ENCODE results near the gene PCSK2.
"Not testable (repeated sequence)": the region's sequence is repeated elsewhere in the genome, so short reads cannot be mapped to it uniquely, and the experiment has no call there.

Gene PCSK2

GRCh38 chr20:17226410-17227218, at the start of gene PCSK2:
TSS of gene PCSK2 (plus strand) at chr20:17227040. CDS start at chr20:17227306, 266 bp downstream.
- no peak for DNase-seq

- DNase-seq: no peak
Observed at GRCh38 chr20:17177341-17177740, 49.5 kb upstream of the PCSK2 start.

- DNase-seq: no peak
Observed at GRCh38 chr20:17179840-17180239, 47.0 kb upstream of the PCSK2 start.

GRCh38 chr20:17189976-17190695, 36.7 kb upstream of the PCSK2 start:
- DNase-seq: no peak

- DNase-seq: no peak
Observed at GRCh38 chr20:17197041-17197440, 29.8 kb upstream of the PCSK2 start.

GRCh38 chr20:17202030-17202429, 24.8 kb upstream of the PCSK2 start:
- no peak for DNase-seq

- DNase-seq: no peak
Observed at GRCh38 chr20:17202673-17203072, 24.2 kb upstream of the PCSK2 start.

- no peak for DNase-seq
Observed at GRCh38 chr20:17205084-17205813, 21.6 kb upstream of the PCSK2 start.

GRCh38 chr20:17210387-17210786, 16.5 kb upstream of the PCSK2 start:
- DNase-seq: no peak

- no peak for DNase-seq
Observed at GRCh38 chr20:17210983-17211382, 15.9 kb upstream of the PCSK2 start.

- no peak for DNase-seq
Observed at GRCh38 chr20:17215167-17215566, 11.7 kb upstream of the PCSK2 start.

- DNase-seq: not testable (repeated sequence)
Observed at GRCh38 chr20:17219856-17220255, 7.0 kb upstream of the PCSK2 start.

- no peak for DNase-seq
Observed at GRCh38 chr20:17223553-17223952, 3.3 kb upstream of the PCSK2 start.

GRCh38 chr20:17225851-17226409, 910 bp upstream of the PCSK2 start:
- no peak for DNase-seq

GRCh38 chr20:17227219-17227575, 357 bp downstream of the PCSK2 start:
- no peak for DNase-seq

- no peak for DNase-seq
Observed at GRCh38 chr20:17227669-17228623, 1.1 kb downstream of the PCSK2 start.

GRCh38 chr20:17228624-17229061, 1.8 kb downstream of the PCSK2 start:
- no peak for DNase-seq

- no peak for DNase-seq
Observed at GRCh38 chr20:17229256-17229655, 2.4 kb downstream of the PCSK2 start.

GRCh38 chr20:17233626-17234025, 6.8 kb downstream of the PCSK2 start:
- no peak for DNase-seq

GRCh38 chr20:17236766-17237165, 9.9 kb downstream of the PCSK2 start:
- DNase-seq: no peak

- no peak for DNase-seq
Observed at GRCh38 chr20:17248224-17248623, 21.4 kb downstream of the PCSK2 start.

- DNase-seq: no peak
Observed at GRCh38 chr20:17262786-17263185, 35.9 kb downstream of the PCSK2 start.
